Esophagus muscularis mucosa (tissue), 4 donors: ENCODE measurements around the gene TYMS.

Experiments
- CTCF ChIP-seq, 3 experiments: fragments of 200-600 bp in 2 of 3; fragments of 450-650 bp in 1 of 3; sonication (generic) in 2 of 3; IDR thresholded peaks; one replicate each; pipeline ENCODE4 v1.5.1; 2017 to 2019; ENCODE audit warnings: antibody characterized with exemption in 3 of 3, mild to moderate bottlenecking in 2 of 3, moderate library complexity in 1 of 3
- EP300 ChIP-seq: sonication (generic); formaldehyde crosslinking; IDR thresholded peaks from one replicate; pipeline ENCODE4 v1.6.1; 2017; ENCODE audit warnings: antibody characterized with exemption
- POLR2A ChIP-seq: fragments of 450-650 bp; IDR thresholded peaks from one replicate; pipeline ENCODE4 v1.6.1; 2017; ENCODE audit warnings: antibody characterized with exemption, moderate library complexity, mild to moderate bottlenecking, low read depth

GRCh38 chr18:654601-655000 is 2.9 kb upstream of the TYMS start:
- TF ChIP-seq CTCF (IDR thresholded peaks at IDR 0.05) (no peak), POLR2A (no peak), EP300 (no peak)
